ENCODE data around the gene KDM7A. TPM values are rescaled to one million over a fixed set of nuclear protein-coding genes. Genes with fewer than 3 reads are reported as not detected.
"Not testable (repeated sequence)": the region's sequence is repeated elsewhere in the genome, so short reads cannot be mapped to it uniquely, and the experiment has no call there.

KDM7A gene
- total RNA-seq, 4 donors from 2014 or later: 15.0 to 26.3 (median 21.4) TPM

DNA sequence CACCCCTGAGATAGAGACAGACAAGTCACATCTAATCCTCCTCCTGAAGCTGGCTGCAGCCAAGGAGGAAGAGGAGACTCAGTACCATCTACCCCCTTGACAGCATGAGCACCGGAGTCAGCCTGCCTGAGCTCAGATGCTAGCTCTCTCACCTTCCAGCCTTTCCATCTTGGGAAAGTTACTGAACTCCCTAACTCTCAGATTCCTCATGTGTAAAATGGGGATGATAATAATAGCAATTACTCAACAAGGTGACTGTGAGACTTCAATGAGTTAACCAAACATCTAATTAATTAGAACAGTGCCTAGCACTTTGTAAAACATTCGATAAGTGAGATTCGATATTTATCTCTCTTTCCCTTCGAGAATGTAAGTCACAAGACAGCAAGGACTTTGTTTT is 6.4 kb downstream of the KDM7A start:
- TF ChIP-seq POLR2A (IDR thresholded peaks at IDR 0.05) (no peak), EP300 (IDR thresholded peaks at IDR 0.05) (no peak), POLR2AphosphoS5 (IDR thresholded peaks at IDR 0.05) (no peak)
- TF ChIP-seq, protein P1, sequence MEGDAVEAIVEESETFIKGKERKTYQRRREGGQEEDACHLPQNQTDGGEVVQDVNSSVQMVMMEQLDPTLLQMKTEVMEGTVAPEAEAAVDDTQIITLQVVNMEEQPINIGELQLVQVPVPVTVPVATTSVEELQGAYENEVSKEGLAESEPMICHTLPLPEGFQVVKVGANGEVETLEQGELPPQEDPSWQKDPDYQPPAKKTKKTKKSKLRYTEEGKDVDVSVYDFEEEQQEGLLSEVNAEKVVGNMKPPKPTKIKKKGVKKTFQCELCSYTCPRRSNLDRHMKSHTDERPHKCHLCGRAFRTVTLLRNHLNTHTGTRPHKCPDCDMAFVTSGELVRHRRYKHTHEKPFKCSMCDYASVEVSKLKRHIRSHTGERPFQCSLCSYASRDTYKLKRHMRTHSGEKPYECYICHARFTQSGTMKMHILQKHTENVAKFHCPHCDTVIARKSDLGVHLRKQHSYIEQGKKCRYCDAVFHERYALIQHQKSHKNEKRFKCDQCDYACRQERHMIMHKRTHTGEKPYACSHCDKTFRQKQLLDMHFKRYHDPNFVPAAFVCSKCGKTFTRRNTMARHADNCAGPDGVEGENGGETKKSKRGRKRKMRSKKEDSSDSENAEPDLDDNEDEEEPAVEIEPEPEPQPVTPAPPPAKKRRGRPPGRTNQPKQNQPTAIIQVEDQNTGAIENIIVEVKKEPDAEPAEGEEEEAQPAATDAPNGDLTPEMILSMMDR (IDR thresholded peaks at IDR 0.05): no peak
- 59 to 76% methylated on average over 4 of the region's 4 CpGs for WGBS, 2 donors (ENCODE audit: low coverage in 1 of 2)
- no peak for ATAC-seq
- H3K36me3 ChIP-seq: no peaks in the 10 kb centered on the region
- H3K9me3 ChIP-seq: no peaks in the 10 kb centered on the region
- peaks cover 6 to 72% (median 11%) of the 10 kb centered on the region in 3 donors for H3K4me1 ChIP-seq
- H3K27me3 ChIP-seq: no peaks in the 10 kb centered on the region
- no peak overlapping the region for H3K27ac ChIP-seq
- no peak overlapping the region for H3K4me3 ChIP-seq

GRCh38 chr7:140168816-140169215 is 8.0 kb downstream of the KDM7A start:
- Histone ChIP-seq H3K36me3 (no peaks in the 10 kb centered on the region), H3K4me3 (no peak overlapping the region), H3K27me3 (no peaks in the 10 kb centered on the region), H3K9me3 (no peaks in the 10 kb centered on the region), H3K4me1 (peaks cover 6 to 72% (median 6%) of the 10 kb centered on the region in 3 donors), H3K27ac (no peak overlapping the region)
- ATAC-seq: no peak
- WGBS, 2 donors (ENCODE audit: low coverage in 1 of 2): 66 to 80% methylated on average over 1 to 2 of the region's 2 CpGs
- no peak for TF ChIP-seq POLR2AphosphoS5 (IDR thresholded peaks at IDR 0.05)
- TF ChIP-seq, protein P1 (IDR thresholded peaks at IDR 0.05): no peak
- no peak for TF ChIP-seq EP300 (IDR thresholded peaks at IDR 0.05)

DNA sequence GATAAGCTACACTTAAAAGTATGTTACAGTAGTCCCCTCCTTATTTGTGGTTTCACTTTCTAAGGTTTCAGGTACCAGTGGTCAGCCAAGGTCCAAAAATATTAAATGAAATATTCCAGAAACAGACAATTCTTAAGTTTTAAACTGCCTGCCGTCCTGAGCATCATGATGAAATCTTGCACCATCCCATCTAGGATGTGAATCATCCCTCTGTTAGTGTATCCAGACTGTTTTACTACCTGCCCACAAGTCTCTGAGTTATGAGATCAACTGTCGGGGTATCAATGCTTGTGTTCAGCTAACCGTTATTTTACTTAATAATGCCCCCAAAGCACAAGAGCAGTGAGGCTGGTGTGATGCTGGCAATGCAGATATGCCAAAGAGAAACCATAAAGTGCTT is 11.4 kb downstream of the KDM7A start:
- no peak overlapping the region for H3K4me3 ChIP-seq
- H3K27ac ChIP-seq: no peak overlapping the region
- ATAC-seq: no peak
- no peaks in the 10 kb centered on the region for H3K9me3 ChIP-seq
- peaks cover 5 to 77% (median 6%) of the 10 kb centered on the region in 3 donors for H3K4me1 ChIP-seq
- H3K36me3 ChIP-seq: no peaks in the 10 kb centered on the region
- H3K27me3 ChIP-seq: no peaks in the 10 kb centered on the region
- WGBS, 2 donors (ENCODE audit: low coverage in 1 of 2): 60 to 63% methylated on average over 1 to 3 of the region's 3 CpGs
- no peak for TF ChIP-seq POLR2AphosphoS5 (IDR thresholded peaks at IDR 0.05)
- no peak for TF ChIP-seq EP300 (IDR thresholded peaks at IDR 0.05)
- TF ChIP-seq POLR2A (IDR thresholded peaks at IDR 0.05): no peak
- TF ChIP-seq, protein P1 (IDR thresholded peaks at IDR 0.05): no peak

DNA sequence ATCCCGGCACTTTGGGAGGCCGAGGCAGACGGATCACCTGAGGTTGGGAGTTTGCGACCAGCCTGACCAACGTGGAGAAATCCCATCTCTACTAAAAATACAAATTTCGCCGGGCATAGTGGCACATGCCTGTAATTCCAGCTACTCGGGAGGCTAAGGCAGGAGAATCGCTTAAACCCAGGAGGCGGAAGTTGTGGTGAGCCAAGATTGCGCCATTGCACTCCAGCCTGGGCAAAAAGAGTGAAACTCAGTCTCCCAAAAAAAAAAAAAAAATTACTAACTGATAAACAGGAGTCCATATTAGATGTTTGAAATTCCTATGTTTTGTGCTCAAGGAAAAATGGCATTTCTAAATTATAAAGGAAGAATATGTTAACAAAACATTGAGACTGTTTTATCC is 14.7 kb downstream of the KDM7A start:
- not testable (repeated sequence) for H3K4me3 ChIP-seq, H3K27ac ChIP-seq, H3K9me3 ChIP-seq, ATAC-seq, H3K27me3 ChIP-seq, H3K36me3 ChIP-seq
- 94 to 100% methylated on average over 2 to 10 of the region's 11 CpGs for WGBS, 2 donors (ENCODE audit: low coverage in 1 of 2)
- peaks cover 3 to 54% (median 5%) of the 10 kb centered on the region in 3 donors for H3K4me1 ChIP-seq

GRCh38 chr7:140161047-140161446 is 15.7 kb downstream of the KDM7A start:
- H3K27me3 ChIP-seq: no peaks in the 10 kb centered on the region
- H3K4me1 ChIP-seq: peaks cover 3 to 56% (median 4%) of the 10 kb centered on the region in 3 donors
- no peak for ATAC-seq
- no peak overlapping the region for H3K4me3 ChIP-seq
- no peaks in the 10 kb centered on the region for H3K36me3 ChIP-seq
- no peaks in the 10 kb centered on the region for H3K9me3 ChIP-seq
- H3K27ac ChIP-seq: no peak overlapping the region
- TF ChIP-seq POLR2AphosphoS5 (IDR thresholded peaks at IDR 0.05) (no peak), POLR2A (IDR thresholded peaks at IDR 0.05) (no peak), EP300 (IDR thresholded peaks at IDR 0.05) (no peak)
- TF ChIP-seq, protein P1 (IDR thresholded peaks at IDR 0.05): no peak
- WGBS, 2 donors (ENCODE audit: low coverage in 1 of 2): 80 to 93% methylated on average over 1 of the region's 1 CpG
